ENCODE data around the gene SLC13A5.
A peak's percentile ranks its signal among the peaks of the same experiment; 100 is the strongest.

- TF ChIP-seq CTCF (IDR thresholded peaks at IDR 0.05) (no peak), POLR2A (IDR thresholded peaks at IDR 0.05) (peak; percentile 74 to 94 (median 92))
These were observed 72.5 kb downstream of the SLC13A5 start, which contains the start of the genes KIAA0753 and TXNDC17 for GRCh38 chr17:6640536-6641246.
